Measurements from ENCODE around the gene IGSF22.

Gene IGSF22

GRCh38 chr11:18743900-18744514 is 18.0 kb upstream of the IGSF22 start:
- DNase-seq (ENCODE audit: low read depth), result no peak

GRCh38 chr11:18743365-18743764 is 17.4 kb upstream of the IGSF22 start:
- no peak for DNase-seq (ENCODE audit: low read depth)

- no peak for DNase-seq (ENCODE audit: low read depth)
Observed at GRCh38 chr11:18741783-18742182, 15.8 kb upstream of the IGSF22 start.

- DNase-seq (ENCODE audit: low read depth), result no peak
Observed at GRCh38 chr11:18739685-18740084, 13.7 kb upstream of the IGSF22 start.

- DNase-seq (ENCODE audit: low read depth), result no peak
Observed at GRCh38 chr11:18737642-18738041, 11.7 kb upstream of the IGSF22 start.

GRCh38 chr11:18736590-18737148 is 10.7 kb upstream of the IGSF22 start:
- no peak for DNase-seq (ENCODE audit: low read depth)

- no peak for DNase-seq (ENCODE audit: low read depth)
Observed at GRCh38 chr11:18733202-18733601, 7.2 kb upstream of the IGSF22 start.

- peak; percentile 47 for DNase-seq (ENCODE audit: low read depth)
Observed at GRCh38 chr11:18731949-18732821, 6.2 kb upstream of the IGSF22 start.

- no peak for DNase-seq (ENCODE audit: low read depth)
Observed at GRCh38 chr11:18731441-18731840, 5.5 kb upstream of the IGSF22 start.

GRCh38 chr11:18730020-18730419 is 4.0 kb upstream of the IGSF22 start:
- no peak for DNase-seq (ENCODE audit: low read depth)

- no peak for DNase-seq (ENCODE audit: low read depth)
Observed at GRCh38 chr11:18729426-18729825, 3.4 kb upstream of the IGSF22 start.

- DNase-seq (ENCODE audit: low read depth), result no peak
Observed at GRCh38 chr11:18728658-18729057, 2.7 kb upstream of the IGSF22 start.

GRCh38 chr11:18727479-18728236 is 1.7 kb upstream of the IGSF22 start:
- peak; percentile 43 for DNase-seq (ENCODE audit: low read depth)

- no peak for DNase-seq (ENCODE audit: low read depth)
Observed at GRCh38 chr11:18723991-18724390, 2.0 kb downstream of the IGSF22 start.

GRCh38 chr11:18722293-18722637 is 3.7 kb downstream of the IGSF22 start:
- no peak for DNase-seq (ENCODE audit: low read depth)

GRCh38 chr11:18721561-18722292 is 4.3 kb downstream of the IGSF22 start:
- peak; percentile 50 for DNase-seq (ENCODE audit: low read depth)

- peak; percentile 84 for DNase-seq (ENCODE audit: low read depth)
Observed at GRCh38 chr11:18720808-18721560, 5.0 kb downstream of the IGSF22 start.

GRCh38 chr11:18720091-18720807 is 5.7 kb downstream of the IGSF22 start:
- DNase-seq (ENCODE audit: low read depth), result peak; percentile 25

GRCh38 chr11:18715476-18715875 is 10.5 kb downstream of the IGSF22 start:
- DNase-seq (ENCODE audit: low read depth), result no peak

- DNase-seq (ENCODE audit: low read depth), result no peak
Observed at GRCh38 chr11:18714443-18714780, 11.6 kb downstream of the IGSF22 start.

All from EH (cell line).